Body of pancreas (tissue), 4 donors: ENCODE data around the gene JPH3.

Source experiments
- POLR2A ChIP-seq, 3 donors: fragments of 450-650 bp; IDR thresholded peaks; one replicate each; pipeline ENCODE4 v1.6.1; 2016; ENCODE audit warnings: antibody characterized with exemption in 3 of 3, mild to moderate bottlenecking in 2 of 3
- TF ChIP-seq, protein P1 (sequence below), 7 experiments: fragments of 450-650 bp in 4 of 7; fragments of 200-600 bp in 3 of 7; sonication (generic) in 3 of 7; IDR thresholded peaks; one replicate each; pipeline ENCODE4 v1.5.1; 2016 to 2019; ENCODE audit warnings: antibody characterized with exemption in 7 of 7

DNA sequence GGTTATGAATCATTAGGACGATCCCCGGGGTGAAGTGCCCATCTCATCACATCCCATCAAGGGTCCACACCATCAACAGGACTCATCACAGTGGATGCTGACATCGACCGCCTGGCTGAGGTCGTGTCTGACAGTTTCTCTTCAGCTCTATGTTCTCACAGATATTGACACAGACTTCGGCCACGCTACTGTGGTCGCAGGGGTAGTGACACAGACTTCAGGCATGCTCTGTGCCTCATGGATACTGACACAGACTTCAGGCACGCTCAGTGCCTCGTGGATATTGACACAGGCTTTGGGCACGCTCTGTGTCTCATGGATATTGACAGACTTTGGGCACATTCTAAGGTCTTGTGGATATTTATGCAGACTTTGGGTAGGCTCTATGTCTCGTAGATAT lies 113.3 kb downstream of the JPH3 start:
- TF ChIP-seq, protein P1, sequence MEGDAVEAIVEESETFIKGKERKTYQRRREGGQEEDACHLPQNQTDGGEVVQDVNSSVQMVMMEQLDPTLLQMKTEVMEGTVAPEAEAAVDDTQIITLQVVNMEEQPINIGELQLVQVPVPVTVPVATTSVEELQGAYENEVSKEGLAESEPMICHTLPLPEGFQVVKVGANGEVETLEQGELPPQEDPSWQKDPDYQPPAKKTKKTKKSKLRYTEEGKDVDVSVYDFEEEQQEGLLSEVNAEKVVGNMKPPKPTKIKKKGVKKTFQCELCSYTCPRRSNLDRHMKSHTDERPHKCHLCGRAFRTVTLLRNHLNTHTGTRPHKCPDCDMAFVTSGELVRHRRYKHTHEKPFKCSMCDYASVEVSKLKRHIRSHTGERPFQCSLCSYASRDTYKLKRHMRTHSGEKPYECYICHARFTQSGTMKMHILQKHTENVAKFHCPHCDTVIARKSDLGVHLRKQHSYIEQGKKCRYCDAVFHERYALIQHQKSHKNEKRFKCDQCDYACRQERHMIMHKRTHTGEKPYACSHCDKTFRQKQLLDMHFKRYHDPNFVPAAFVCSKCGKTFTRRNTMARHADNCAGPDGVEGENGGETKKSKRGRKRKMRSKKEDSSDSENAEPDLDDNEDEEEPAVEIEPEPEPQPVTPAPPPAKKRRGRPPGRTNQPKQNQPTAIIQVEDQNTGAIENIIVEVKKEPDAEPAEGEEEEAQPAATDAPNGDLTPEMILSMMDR (IDR thresholded peaks at IDR 0.05), result no peak
- no peak for TF ChIP-seq POLR2A (IDR thresholded peaks at IDR 0.05)
